ENCODE results near the gene POU2AF3.
A peak's percentile ranks its signal among the peaks of the same experiment; 100 is the strongest.
"Not testable (repeated sequence)": the region's sequence is repeated elsewhere in the genome, so short reads cannot be mapped to it uniquely, and the experiment has no call there.

The POU2AF3 gene

GRCh38 chr11:111298413-111299100 lies at the start of gene POU2AF3:
POU2AF3 (plus strand) TSS chr11:111298546; CDS start chr11:111298582, 36 bp downstream.
- Histone ChIP-seq H3K9ac (ENCODE audit: low read length in 5 of 5) (peak within 1 kb of the TSS in 4 of 5 donors; percentile 53 to 75 (median 60)), H3K4me3 (ENCODE audit: low read depth in 1 of 5, low read length in 5 of 5) (peak within 1 kb of the TSS in 4 of 5 donors; percentile 62 to 73 (median 70)), H3K4me1 (ENCODE audit: control insufficient read depth in 5 of 5, insufficient read depth in 5 of 5, low read length in 5 of 5) (peaks cover 2 to 35% (median 29%) of the 10 kb centered on the region in 5 donors), H3K36me3 (ENCODE audit: control insufficient read depth in 5 of 5, insufficient read depth in 5 of 5, low read length in 5 of 5) (no peaks in the 10 kb centered on the region), H3K27ac (ENCODE audit: low read depth, low read length) (no peak within 1 kb of the TSS), H3K27me3 (ENCODE audit: control insufficient read depth in 5 of 5, insufficient read depth in 4 of 5, low read length in 5 of 5) (peaks cover 0 to 9% (median 0%) of the 10 kb centered on the region in 5 donors), H3K9me3 (ENCODE audit: control insufficient read depth in 5 of 5, low read length in 5 of 5) (no peaks in the 10 kb centered on the region)

GRCh38 chr11:111250936-111251335 lies 47.4 kb upstream of the POU2AF3 start:
- peaks cover 0 to 3% (median 0%) of the 10 kb centered on the region in 5 donors for H3K27me3 ChIP-seq (ENCODE audit: control insufficient read depth in 5 of 5, insufficient read depth in 4 of 5, low read length in 5 of 5)
- H3K4me1 ChIP-seq (ENCODE audit: control insufficient read depth in 5 of 5, insufficient read depth in 5 of 5, low read length in 5 of 5) = no peaks in the 10 kb centered on the region
- no peaks in the 10 kb centered on the region for H3K9me3 ChIP-seq (ENCODE audit: control insufficient read depth in 5 of 5, low read length in 5 of 5)
- no peak overlapping the region for H3K9ac ChIP-seq (ENCODE audit: low read length in 5 of 5)
- H3K27ac ChIP-seq (ENCODE audit: low read depth, low read length) = no peak overlapping the region
- H3K4me3 ChIP-seq (ENCODE audit: low read depth in 1 of 5, low read length in 5 of 5) = no peak overlapping the region
- no peaks in the 10 kb centered on the region for H3K36me3 ChIP-seq (ENCODE audit: control insufficient read depth in 5 of 5, insufficient read depth in 5 of 5, low read length in 5 of 5)

GRCh38 chr11:111253131-111253530 lies 45.2 kb upstream of the POU2AF3 start:
- H3K27me3 ChIP-seq (ENCODE audit: control insufficient read depth in 5 of 5, insufficient read depth in 4 of 5, low read length in 5 of 5) = peaks cover 0 to 3% (median 0%) of the 10 kb centered on the region in 5 donors
- no peaks in the 10 kb centered on the region for H3K36me3 ChIP-seq (ENCODE audit: control insufficient read depth in 5 of 5, insufficient read depth in 5 of 5, low read length in 5 of 5)
- H3K9ac ChIP-seq (ENCODE audit: low read length in 5 of 5) = no peak overlapping the region
- H3K4me1 ChIP-seq (ENCODE audit: control insufficient read depth in 5 of 5, insufficient read depth in 5 of 5, low read length in 5 of 5) = no peaks in the 10 kb centered on the region
- no peaks in the 10 kb centered on the region for H3K9me3 ChIP-seq (ENCODE audit: control insufficient read depth in 5 of 5, low read length in 5 of 5)
- no peak overlapping the region for H3K27ac ChIP-seq (ENCODE audit: low read depth, low read length)
- H3K4me3 ChIP-seq (ENCODE audit: low read depth in 1 of 5, low read length in 5 of 5) = no peak overlapping the region

GRCh38 chr11:111253630-111254029 lies 44.7 kb upstream of the POU2AF3 start:
- Histone ChIP-seq H3K9ac (ENCODE audit: low read length in 5 of 5) (no peak overlapping the region), H3K27me3 (ENCODE audit: control insufficient read depth in 5 of 5, insufficient read depth in 4 of 5, low read length in 5 of 5) (peaks cover 0 to 3% (median 0%) of the 10 kb centered on the region in 5 donors), H3K4me1 (ENCODE audit: control insufficient read depth in 5 of 5, insufficient read depth in 5 of 5, low read length in 5 of 5) (no peaks in the 10 kb centered on the region), H3K36me3 (ENCODE audit: control insufficient read depth in 5 of 5, insufficient read depth in 5 of 5, low read length in 5 of 5) (no peaks in the 10 kb centered on the region), H3K9me3 (ENCODE audit: control insufficient read depth in 5 of 5, low read length in 5 of 5) (no peaks in the 10 kb centered on the region), H3K4me3 (ENCODE audit: low read depth in 1 of 5, low read length in 5 of 5) (no peak overlapping the region), H3K27ac (ENCODE audit: low read depth, low read length) (no peak overlapping the region)

GRCh38 chr11:111258046-111258445 lies 40.3 kb upstream of the POU2AF3 start:
- H3K36me3 ChIP-seq (ENCODE audit: control insufficient read depth in 5 of 5, insufficient read depth in 5 of 5, low read length in 5 of 5) = no peaks in the 10 kb centered on the region
- no peaks in the 10 kb centered on the region for H3K4me1 ChIP-seq (ENCODE audit: control insufficient read depth in 5 of 5, insufficient read depth in 5 of 5, low read length in 5 of 5)
- H3K9ac ChIP-seq (ENCODE audit: low read length in 5 of 5) = no peak overlapping the region
- no peak overlapping the region for H3K4me3 ChIP-seq (ENCODE audit: low read depth in 1 of 5, low read length in 5 of 5)
- no peaks in the 10 kb centered on the region for H3K27me3 ChIP-seq (ENCODE audit: control insufficient read depth in 5 of 5, insufficient read depth in 4 of 5, low read length in 5 of 5)
- H3K9me3 ChIP-seq (ENCODE audit: control insufficient read depth in 5 of 5, low read length in 5 of 5) = no peaks in the 10 kb centered on the region
- H3K27ac ChIP-seq (ENCODE audit: low read depth, low read length) = no peak overlapping the region

- Histone ChIP-seq H3K9ac (ENCODE audit: low read length in 5 of 5) (no peak overlapping the region), H3K4me3 (ENCODE audit: low read depth in 1 of 5, low read length in 5 of 5) (no peak overlapping the region), H3K9me3 (ENCODE audit: control insufficient read depth in 5 of 5, low read length in 5 of 5) (no peaks in the 10 kb centered on the region), H3K27ac (ENCODE audit: low read depth, low read length) (no peak overlapping the region), H3K36me3 (ENCODE audit: control insufficient read depth in 5 of 5, insufficient read depth in 5 of 5, low read length in 5 of 5) (no peaks in the 10 kb centered on the region), H3K4me1 (ENCODE audit: control insufficient read depth in 5 of 5, insufficient read depth in 5 of 5, low read length in 5 of 5) (no peaks in the 10 kb centered on the region), H3K27me3 (ENCODE audit: control insufficient read depth in 5 of 5, insufficient read depth in 4 of 5, low read length in 5 of 5) (no peaks in the 10 kb centered on the region)
Observed at GRCh38 chr11:111259896-111260295, 38.5 kb upstream of the POU2AF3 start.

GRCh38 chr11:111260811-111261210 lies 37.5 kb upstream of the POU2AF3 start:
- Histone ChIP-seq H3K36me3 (ENCODE audit: control insufficient read depth in 5 of 5, insufficient read depth in 5 of 5, low read length in 5 of 5) (no peaks in the 10 kb centered on the region), H3K4me1 (ENCODE audit: control insufficient read depth in 5 of 5, insufficient read depth in 5 of 5, low read length in 5 of 5) (no peaks in the 10 kb centered on the region)

GRCh38 chr11:111264646-111265045 lies 33.7 kb upstream of the POU2AF3 start:
- H3K9me3 ChIP-seq (ENCODE audit: control insufficient read depth in 5 of 5, low read length in 5 of 5) = no peaks in the 10 kb centered on the region
- no peak overlapping the region for H3K9ac ChIP-seq (ENCODE audit: low read length in 5 of 5)
- peaks cover 0 to 6% (median 2%) of the 10 kb centered on the region in 5 donors for H3K4me1 ChIP-seq (ENCODE audit: control insufficient read depth in 5 of 5, insufficient read depth in 5 of 5, low read length in 5 of 5)
- no peaks in the 10 kb centered on the region for H3K36me3 ChIP-seq (ENCODE audit: control insufficient read depth in 5 of 5, insufficient read depth in 5 of 5, low read length in 5 of 5)
- H3K4me3 ChIP-seq (ENCODE audit: low read depth in 1 of 5, low read length in 5 of 5) = no peak overlapping the region
- H3K27me3 ChIP-seq (ENCODE audit: control insufficient read depth in 5 of 5, insufficient read depth in 4 of 5, low read length in 5 of 5) = no peaks in the 10 kb centered on the region
- H3K27ac ChIP-seq (ENCODE audit: low read depth, low read length) = no peak overlapping the region

More at GRCh38 chr11:111260811-111261210, 37.5 kb upstream of the POU2AF3 start:
- no peak overlapping the region for H3K9ac ChIP-seq (ENCODE audit: low read length in 5 of 5)
- no peak overlapping the region for H3K4me3 ChIP-seq (ENCODE audit: low read depth in 1 of 5, low read length in 5 of 5)
- H3K9me3 ChIP-seq (ENCODE audit: control insufficient read depth in 5 of 5, low read length in 5 of 5) = no peaks in the 10 kb centered on the region
- no peaks in the 10 kb centered on the region for H3K27me3 ChIP-seq (ENCODE audit: control insufficient read depth in 5 of 5, insufficient read depth in 4 of 5, low read length in 5 of 5)
- no peak overlapping the region for H3K27ac ChIP-seq (ENCODE audit: low read depth, low read length)

GRCh38 chr11:111265421-111265820 lies 32.9 kb upstream of the POU2AF3 start:
- Histone ChIP-seq H3K4me3 (ENCODE audit: low read depth in 1 of 5, low read length in 5 of 5) (no peak overlapping the region), H3K27ac (ENCODE audit: low read depth, low read length) (no peak overlapping the region), H3K9me3 (ENCODE audit: control insufficient read depth in 5 of 5, low read length in 5 of 5) (no peaks in the 10 kb centered on the region), H3K4me1 (ENCODE audit: control insufficient read depth in 5 of 5, insufficient read depth in 5 of 5, low read length in 5 of 5) (peaks cover 0 to 11% (median 2%) of the 10 kb centered on the region in 5 donors), H3K36me3 (ENCODE audit: control insufficient read depth in 5 of 5, insufficient read depth in 5 of 5, low read length in 5 of 5) (no peaks in the 10 kb centered on the region), H3K9ac (ENCODE audit: low read length in 5 of 5) (no peak overlapping the region), H3K27me3 (ENCODE audit: control insufficient read depth in 5 of 5, insufficient read depth in 4 of 5, low read length in 5 of 5) (no peaks in the 10 kb centered on the region)

- not testable (repeated sequence) for H3K9ac ChIP-seq (ENCODE audit: low read length in 5 of 5); H3K27me3 ChIP-seq (ENCODE audit: control insufficient read depth in 5 of 5, insufficient read depth in 4 of 5, low read length in 5 of 5); H3K27ac ChIP-seq (ENCODE audit: low read depth, low read length); H3K36me3 ChIP-seq (ENCODE audit: control insufficient read depth in 5 of 5, insufficient read depth in 5 of 5, low read length in 5 of 5); H3K9me3 ChIP-seq (ENCODE audit: control insufficient read depth in 5 of 5, low read length in 5 of 5); H3K4me3 ChIP-seq (ENCODE audit: low read depth in 1 of 5, low read length in 5 of 5)
- peaks cover 0 to 11% (median 2%) of the 10 kb centered on the region in 5 donors for H3K4me1 ChIP-seq (ENCODE audit: control insufficient read depth in 5 of 5, insufficient read depth in 5 of 5, low read length in 5 of 5)
Observed at GRCh38 chr11:111268303-111268702, 30.0 kb upstream of the POU2AF3 start.
